GM12878 (cell line): ENCODE measurements around the gene PSME3IP1. TPM values are rescaled to one million over a fixed set of nuclear protein-coding genes. Genes with fewer than 3 reads are reported as not detected.

Experiments
- MEF2B ChIP-seq: fragments of 450-650 bp; IDR thresholded peaks from 2 replicates; pipeline ENCODE4 v1.6.1; 2018; ENCODE audit warnings: mild to moderate bottlenecking, moderate library complexity; ENCODE audit not compliant: partially characterized antibody, poor library complexity, severe bottlenecking
- POLR2A ChIP-seq: IDR thresholded peaks from 2 replicates; pipeline ENCODE4 v1.6.1; 2011; ENCODE audit warnings: low read depth, mild to moderate bottlenecking, low read length
- RBBP5 ChIP-seq: fragments of 200-600 bp; sonication (generic); conservative IDR thresholded peaks from 2 replicates; pipeline ENCODE4 v1.6.1; 2016
- SIN3A ChIP-seq: IDR thresholded peaks from 2 replicates; pipeline ENCODE4 v1.6.1; 2012; ENCODE audit warnings: low read depth, low read length, improper control_type of control experiment
- SMARCA5 ChIP-seq: fragments of 450-650 bp; IDR thresholded peaks from 2 replicates; pipeline ENCODE4 v1.6.1; 2017; ENCODE audit warnings: mild to moderate bottlenecking
- SUPT20H ChIP-seq: IDR thresholded peaks from 2 replicates; pipeline ENCODE4 v1.6.1; 2011; ENCODE audit warnings: low read depth, mild to moderate bottlenecking, low read length, moderate library complexity, borderline replicate concordance; ENCODE audit not compliant: control insufficient read depth
- TARDBP ChIP-seq: IDR thresholded peaks from 2 replicates; pipeline ENCODE4 v1.6.1; 2016; ENCODE audit warnings: borderline replicate concordance
- YBX1 ChIP-seq: fragments of 450-650 bp; IDR thresholded peaks from 2 replicates; pipeline ENCODE4 v1.6.1; 2016; ENCODE audit warnings: antibody characterized with exemption
- ZNF384 ChIP-seq: IDR thresholded peaks from 2 replicates; pipeline ENCODE4 v1.6.1; 2012; ENCODE audit warnings: low read depth, mild to moderate bottlenecking, low read length, improper control_type of control experiment, borderline replicate concordance
- ZNF622 ChIP-seq: fragments of 450-650 bp; IDR thresholded peaks from 2 replicates; pipeline ENCODE4 v1.6.1; 2017; ENCODE audit warnings: mild to moderate bottlenecking, inconsistent platforms
- polyA plus RNA-seq, 11 experiments: library from polyadenylated mRNA; depleted of rRNA in 4 of 11; unstranded in 6 of 11; stranded (reverse) in 5 of 11; fragments of >200 nt; fragmentation: Nextera tagmentation in 4 of 11; fragmentation: Illumina TruSeq in 1 of 11; extraction: Ambion mirVana in 4 of 11; extraction: Trizol in 1 of 11; gene quantifications; 1 replicate in 1 of 11; 2 replicates in 10 of 11; pipeline versions ENCODE4 v1.2.1 to v1.2.3, GENCODE V29; 2011 to 2016; ENCODE audit warnings: inconsistent platforms in 2 of 11, missing spikeins in 2 of 11, low read depth in 1 of 11
- total RNA-seq, 4 experiments: library from RNA; depleted of rRNA in 3 of 4; stranded (reverse); fragments of >200 nt in 3 of 4; fragmentation: Illumina TruSeq in 1 of 4; extraction: Trizol in 1 of 4; gene quantifications; 2 replicates each; pipeline versions ENCODE4 v1.2.1 to v1.2.3, GENCODE V29; 2013 to 2021
- TF ChIP-seq, protein P1 (sequence below): fragments of 450-650 bp; IDR thresholded peaks from 2 replicates; pipeline ENCODE4 v1.6.1; 2017; ENCODE audit warnings: mild to moderate bottlenecking, moderate library complexity

PSME3IP1 gene
- total and polyA plus RNA-seq, 10 of the 15 experiments (the other 5 are each of a cell fraction or from before 2014, with no cell fraction given), result 67.9 to 174 (median 111) TPM

DNA sequence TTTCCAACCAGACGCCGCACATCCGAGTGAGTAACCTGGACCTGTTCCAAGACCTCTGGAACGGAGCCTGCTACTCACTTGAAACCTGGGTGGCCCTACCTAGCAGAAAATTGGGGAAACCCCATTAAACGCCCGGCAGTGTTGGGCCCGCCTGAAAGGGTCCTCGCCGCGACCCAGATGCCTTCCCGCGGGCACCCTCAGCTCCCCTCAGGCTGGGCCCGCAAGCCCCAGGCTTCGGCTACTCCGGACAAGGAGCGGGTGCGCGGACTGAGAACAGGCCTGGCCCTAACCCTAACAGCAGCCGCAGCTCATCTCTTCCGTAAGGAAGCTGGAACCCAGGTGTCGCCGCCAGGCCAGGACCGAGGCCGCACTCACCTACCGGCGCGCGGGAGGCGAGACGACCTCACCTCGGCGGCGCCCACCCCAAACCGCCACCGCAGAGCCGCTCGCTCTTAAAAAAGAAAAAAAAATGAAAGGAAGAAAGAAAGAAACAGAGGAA lies 344 bp downstream of the PSME3IP1 start (continued):
- TF ChIP-seq, protein P1, sequence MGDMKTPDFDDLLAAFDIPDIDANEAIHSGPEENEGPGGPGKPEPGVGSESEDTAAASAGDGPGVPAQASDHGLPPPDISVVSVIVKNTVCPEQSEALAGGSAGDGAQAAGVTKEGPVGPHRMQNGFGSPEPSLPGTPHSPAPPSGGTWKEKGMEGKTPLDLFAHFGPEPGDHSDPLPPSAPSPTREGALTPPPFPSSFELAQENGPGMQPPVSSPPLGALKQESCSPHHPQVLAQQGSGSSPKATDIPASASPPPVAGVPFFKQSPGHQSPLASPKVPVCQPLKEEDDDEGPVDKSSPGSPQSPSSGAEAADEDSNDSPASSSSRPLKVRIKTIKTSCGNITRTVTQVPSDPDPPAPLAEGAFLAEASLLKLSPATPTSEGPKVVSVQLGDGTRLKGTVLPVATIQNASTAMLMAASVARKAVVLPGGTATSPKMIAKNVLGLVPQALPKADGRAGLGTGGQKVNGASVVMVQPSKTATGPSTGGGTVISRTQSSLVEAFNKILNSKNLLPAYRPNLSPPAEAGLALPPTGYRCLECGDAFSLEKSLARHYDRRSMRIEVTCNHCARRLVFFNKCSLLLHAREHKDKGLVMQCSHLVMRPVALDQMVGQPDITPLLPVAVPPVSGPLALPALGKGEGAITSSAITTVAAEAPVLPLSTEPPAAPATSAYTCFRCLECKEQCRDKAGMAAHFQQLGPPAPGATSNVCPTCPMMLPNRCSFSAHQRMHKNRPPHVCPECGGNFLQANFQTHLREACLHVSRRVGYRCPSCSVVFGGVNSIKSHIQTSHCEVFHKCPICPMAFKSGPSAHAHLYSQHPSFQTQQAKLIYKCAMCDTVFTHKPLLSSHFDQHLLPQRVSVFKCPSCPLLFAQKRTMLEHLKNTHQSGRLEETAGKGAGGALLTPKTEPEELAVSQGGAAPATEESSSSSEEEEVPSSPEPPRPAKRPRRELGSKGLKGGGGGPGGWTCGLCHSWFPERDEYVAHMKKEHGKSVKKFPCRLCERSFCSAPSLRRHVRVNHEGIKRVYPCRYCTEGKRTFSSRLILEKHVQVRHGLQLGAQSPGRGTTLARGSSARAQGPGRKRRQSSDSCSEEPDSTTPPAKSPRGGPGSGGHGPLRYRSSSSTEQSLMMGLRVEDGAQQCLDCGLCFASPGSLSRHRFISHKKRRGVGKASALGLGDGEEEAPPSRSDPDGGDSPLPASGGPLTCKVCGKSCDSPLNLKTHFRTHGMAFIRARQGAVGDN, result no peak
- TF ChIP-seq SUPT20H (no peak), SMARCA5 (0 out of 2 replicates have a peak, but pooled peaks have one; percentile 23), RBBP5 (no peak), ZNF622 (no peak), TARDBP (no peak), POLR2A (peak; percentile 66), ZNF384 (no peak), MEF2B (no peak), SIN3A (no peak), YBX1 (no peak)
